Measurements from ENCODE around the gene STAU1. TPM values are rescaled to one million over a fixed set of nuclear protein-coding genes. Genes with fewer than 3 reads are reported as not detected.

The STAU1 gene
- total and polyA plus RNA-seq, 2 of the 13 experiments (the other 11 are each of a cell fraction or from before 2014, with no cell fraction given) = 119 to 133 TPM

DNA sequence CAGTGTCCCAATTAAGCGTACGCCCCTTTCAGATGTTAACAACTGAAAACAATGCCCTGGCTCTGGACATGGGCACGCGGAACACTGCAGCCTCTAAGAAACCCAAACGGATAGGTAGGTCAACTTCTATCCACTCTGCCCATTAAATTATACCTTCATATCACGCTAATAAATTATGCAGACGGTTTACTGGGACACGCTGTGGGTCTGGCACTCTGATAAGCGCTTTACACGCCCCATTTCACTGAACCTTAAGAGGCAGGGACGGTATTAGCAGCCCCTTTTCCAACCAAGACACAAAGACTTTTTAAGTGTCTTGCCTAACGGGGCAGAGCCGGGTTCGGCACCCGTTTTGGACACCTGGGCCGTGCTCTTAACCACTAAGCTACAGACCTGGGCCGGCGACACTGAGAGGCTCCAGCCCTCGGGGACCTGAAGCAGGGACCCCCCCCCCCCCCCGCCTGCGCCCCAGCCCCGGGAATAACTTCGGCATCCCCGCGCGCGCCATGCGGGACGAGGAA lies 744 bp downstream of the STAU1 start (continued):
- TF ChIP-seq SMAD9 (CRISPR knock-in tag; IDR thresholded peaks at IDR 0.05) (0 out of 2 replicates have a peak, but pooled peaks have one; percentile 37), GATA4 (IDR thresholded peaks at IDR 0.05; ENCODE audit: borderline replicate concordance, low read depth) (no peak), SIN3B (IDR thresholded peaks at IDR 0.05; ENCODE audit: low read length) (0 out of 2 replicates have a peak, but pooled peaks have one; percentile 3), WIZ (CRISPR knock-in tag; IDR thresholded peaks at IDR 0.05) (no peak), SALL2 (CRISPR knock-in tag; IDR thresholded peaks at IDR 0.05) (peak; percentile 18; the same call in 1 of the 2 replicates), SATB2 (CRISPR knock-in tag; IDR thresholded peaks at IDR 0.05) (no peak), DNMT1 (CRISPR knock-in tag; IDR thresholded peaks at IDR 0.05) (no peak), EHMT2 (IDR thresholded peaks at IDR 0.05; ENCODE audit: borderline replicate concordance, low read depth, low read length) (no peak), ZFP37 (CRISPR knock-in tag; IDR thresholded peaks at IDR 0.05; ENCODE audit: borderline replicate concordance) (no peak), ZNF597 (CRISPR knock-in tag; IDR thresholded peaks at IDR 0.05) (0 out of 2 replicates have a peak, but pooled peaks have one; percentile 26), ZFYVE20 (CRISPR knock-in tag; IDR thresholded peaks at IDR 0.05; ENCODE audit: borderline replicate concordance, low read depth) (no peak), ZNF737 (CRISPR knock-in tag; IDR thresholded peaks at IDR 0.05; ENCODE audit: borderline replicate concordance) (no peak), ZNF121 (CRISPR knock-in tag; IDR thresholded peaks at IDR 0.05) (no peak), MXI1 (IDR thresholded peaks at IDR 0.05; ENCODE audit: borderline replicate concordance, low read depth, low read length) (0 out of 3 replicates have a peak, but pooled peaks have one; percentile 3), ZBTB3 (CRISPR knock-in tag; IDR thresholded peaks at IDR 0.05; ENCODE audit: borderline replicate concordance, low read depth) (no peak), THAP7 (CRISPR knock-in tag; IDR thresholded peaks at IDR 0.05) (no peak), ZNF253 (CRISPR knock-in tag; IDR thresholded peaks at IDR 0.05; ENCODE audit: borderline replicate concordance) (no peak; the same call in 1 of the 2 replicates), ZNF317 (CRISPR knock-in tag; IDR thresholded peaks at IDR 0.05) (no peak), HOXA5 (CRISPR knock-in tag; IDR thresholded peaks at IDR 0.05) (no peak), RFX3 (CRISPR knock-in tag; IDR thresholded peaks at IDR 0.05) (no peak), BCLAF1 (IDR thresholded peaks at IDR 0.05) (no peak)
- TF ChIP-seq, protein P1, sequence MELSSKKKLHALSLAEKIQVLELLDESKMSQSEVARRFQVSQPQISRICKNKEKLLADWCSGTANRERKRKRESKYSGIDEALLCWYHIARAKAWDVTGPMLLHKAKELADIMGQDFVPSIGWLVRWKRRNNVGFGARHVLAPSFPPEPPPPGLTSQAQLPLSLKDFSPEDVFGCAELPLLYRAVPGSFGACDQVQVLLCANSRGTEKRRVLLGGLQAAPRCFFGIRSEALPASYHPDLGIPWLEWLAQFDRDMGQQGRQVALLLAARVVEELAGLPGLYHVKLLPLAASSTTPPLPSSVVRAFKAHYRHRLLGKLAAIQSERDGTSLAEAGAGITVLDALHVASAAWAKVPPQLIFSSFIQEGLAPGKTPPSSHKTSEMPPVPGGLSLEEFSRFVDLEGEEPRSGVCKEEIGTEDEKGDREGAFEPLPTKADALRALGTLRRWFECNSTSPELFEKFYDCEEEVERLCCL (CRISPR knock-in tag; IDR thresholded peaks at IDR 0.05; ENCODE audit: borderline replicate concordance) = no peak
- TF ChIP-seq, protein P2, sequence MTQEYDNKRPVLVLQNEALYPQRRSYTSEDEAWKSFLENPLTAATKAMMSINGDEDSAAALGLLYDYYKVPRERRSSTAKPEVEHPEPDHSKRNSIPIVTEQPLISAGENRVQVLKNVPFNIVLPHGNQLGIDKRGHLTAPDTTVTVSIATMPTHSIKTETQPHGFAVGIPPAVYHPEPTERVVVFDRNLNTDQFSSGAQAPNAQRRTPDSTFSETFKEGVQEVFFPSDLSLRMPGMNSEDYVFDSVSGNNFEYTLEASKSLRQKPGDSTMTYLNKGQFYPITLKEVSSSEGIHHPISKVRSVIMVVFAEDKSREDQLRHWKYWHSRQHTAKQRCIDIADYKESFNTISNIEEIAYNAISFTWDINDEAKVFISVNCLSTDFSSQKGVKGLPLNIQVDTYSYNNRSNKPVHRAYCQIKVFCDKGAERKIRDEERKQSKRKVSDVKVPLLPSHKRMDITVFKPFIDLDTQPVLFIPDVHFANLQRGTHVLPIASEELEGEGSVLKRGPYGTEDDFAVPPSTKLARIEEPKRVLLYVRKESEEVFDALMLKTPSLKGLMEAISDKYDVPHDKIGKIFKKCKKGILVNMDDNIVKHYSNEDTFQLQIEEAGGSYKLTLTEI (CRISPR knock-in tag; conservative IDR thresholded peaks at IDR 0.05) = no peak
